Endodermal cell (in vitro differentiated cells): Measurements from ENCODE around the gene AJAP1. TPM values are rescaled to one million over a fixed set of nuclear protein-coding genes. Genes with fewer than 3 reads are reported as not detected.

ENCODE experiments used
- DNase-seq: peaks from one replicate; pipeline ENCODE4 v3.0.0-alpha.2; 2017
- H3K27ac ChIP-seq: 2 replicates; pipeline ENCODE4 v1.5.1; 2013; ENCODE audit warnings: mild to moderate bottlenecking, low read depth, low read length, moderate library complexity
- H3K27me3 ChIP-seq: 2 replicates; pipeline ENCODE4 v1.6.1; 2013; ENCODE audit warnings: mild to moderate bottlenecking, low read length, moderate library complexity; ENCODE audit not compliant: insufficient read depth, control insufficient read depth, poor library complexity, severe bottlenecking
- H3K36me3 ChIP-seq: 2 replicates; pipeline ENCODE4 v1.7.0; 2013; ENCODE audit warnings: mild to moderate bottlenecking, low read length, moderate library complexity; ENCODE audit not compliant: control insufficient read depth, insufficient read depth
- H3K4me1 ChIP-seq: one replicate; pipeline ENCODE4 v1.7.0; 2013; ENCODE audit warnings: low read length; ENCODE audit not compliant: control insufficient read depth, insufficient read depth
- H3K4me3 ChIP-seq: 2 replicates; pipeline ENCODE4 v1.5.1; 2013; ENCODE audit warnings: mild to moderate bottlenecking, low read length, moderate library complexity
- H3K9ac ChIP-seq: 2 replicates; pipeline ENCODE4 v1.6.1; 2013; ENCODE audit warnings: mild to moderate bottlenecking, low read length, moderate library complexity; ENCODE audit not compliant: poor library complexity, severe bottlenecking; ENCODE audit errors: extremely low read depth
- H3K9me3 ChIP-seq: 2 replicates; pipeline ENCODE4 v1.6.1; 2013; ENCODE audit warnings: mild to moderate bottlenecking, low read length, moderate library complexity; ENCODE audit not compliant: control insufficient read depth
- H3K27ac Mint-ChIP-seq: 2 replicates; pipeline ENCODE4 v1.8.0; 2020; ENCODE audit warnings: mixed read lengths
- H3K27me3 Mint-ChIP-seq: 2 replicates; pipeline ENCODE4 v1.8.0; 2021; ENCODE audit warnings: mild to moderate bottlenecking, mixed read lengths; ENCODE audit not compliant: insufficient read depth
- H3K36me3 Mint-ChIP-seq: 2 replicates; pipeline ENCODE4 v1.8.0; 2020; ENCODE audit warnings: low read depth, mixed read lengths
- H3K4me1 Mint-ChIP-seq: 2 replicates; pipeline ENCODE4 v1.8.0; 2020; ENCODE audit warnings: mixed read lengths
- H3K4me3 Mint-ChIP-seq: 2 replicates; pipeline ENCODE4 v1.8.0; 2020; ENCODE audit warnings: mild to moderate bottlenecking, moderate library complexity, mixed read lengths
- H3K9me3 Mint-ChIP-seq: 2 replicates; pipeline ENCODE4 v1.8.0; 2020; ENCODE audit warnings: mild to moderate bottlenecking, mixed read lengths
- CTCF ChIP-seq: fragments of 200-600 bp; sonication (generic); conservative IDR thresholded peaks from 2 replicates; pipeline ENCODE4 v1.5.0; 2021; ENCODE audit warnings: antibody characterized with exemption, mild to moderate bottlenecking
- WGBS, 2 experiments: methylation state at CpG; one replicate each; pipeline versions ENCODE4 v1.1.5 to v1.1.7; 2013; ENCODE audit warnings: missing lambda C conversion rate in 2 of 2, mixed read lengths in 1 of 2; ENCODE audit not compliant: insufficient coverage in 1 of 2, insufficient read length in 1 of 2; 5-methylcytosine and 5-hydroxymethylcytosine counted together
- total RNA-seq, 2 donors: library from RNA; stranded (reverse); fragmentation: NEBNext Ultra II Directional in 1 of 2; extraction: Animal tissue kit (Norgen Biotek cat#: 25700) in 1 of 2; gene quantifications; 2 replicates in 1 of 2; 3 replicates in 1 of 2; pipeline ENCODE4 v1.2.1, GENCODE V29; 2021

The AJAP1 gene
- total RNA-seq, 2 donors from 2014 or later: 19.4 to 22.1 TPM

GRCh38 chr1:4801192-4801924 lies 146.9 kb downstream of the AJAP1 start:
- WGBS, 2 experiments: 89 to 90% methylated on average over 13 to 14 of the region's 14 CpGs
- no peak for DNase-seq

GRCh38 chr1:4802024-4802423 lies 147.6 kb downstream of the AJAP1 start:
- Histone ChIP-seq H3K9me3 (peaks cover 25% of the 10 kb centered on the region), H3K9ac (no peak overlapping the region), H3K36me3 (no peaks in the 10 kb centered on the region), H3K4me3 (peak overlapping the region; percentile 46), H3K4me1 (peaks cover 21% of the 10 kb centered on the region), H3K27ac (no peak overlapping the region), H3K27me3 (peaks cover 24% of the 10 kb centered on the region)
- WGBS, 2 experiments: 91 to 96% methylated on average over 4 to 6 of the region's 6 CpGs
- Mint-ChIP-seq H3K9me3 (peaks cover 50% of the 10 kb centered on the region), H3K27me3 (peaks cover 56% of the 10 kb centered on the region), H3K4me3 (no peak overlapping the region), H3K27ac (no peak overlapping the region), H3K36me3 (no peaks in the 10 kb centered on the region), H3K4me1 (peaks cover 35% of the 10 kb centered on the region)
- DNase-seq: no peak
- no peak for TF ChIP-seq CTCF

More at GRCh38 chr1:4801192-4801924, 146.9 kb downstream of the AJAP1 start:
- peaks cover 50% of the 10 kb centered on the region for H3K9me3 Mint-ChIP-seq
- peaks cover 60% of the 10 kb centered on the region for H3K27me3 Mint-ChIP-seq
- Histone ChIP-seq H3K4me1 (peaks cover 19% of the 10 kb centered on the region), H3K27me3 (peaks cover 24% of the 10 kb centered on the region), H3K27ac (no peak overlapping the region), H3K9me3 (peaks cover 26% of the 10 kb centered on the region), H3K9ac (no peak overlapping the region), H3K4me3 (peak overlapping the region; percentile 46), H3K36me3 (no peaks in the 10 kb centered on the region)
- TF ChIP-seq CTCF: no peak
- no peak overlapping the region for H3K27ac Mint-ChIP-seq
- peaks cover 31% of the 10 kb centered on the region for H3K4me1 Mint-ChIP-seq
- H3K4me3 Mint-ChIP-seq: no peak overlapping the region
- no peaks in the 10 kb centered on the region for H3K36me3 Mint-ChIP-seq

- Histone ChIP-seq H3K4me1 (peaks cover 21% of the 10 kb centered on the region), H3K4me3 (no peak overlapping the region), H3K27me3 (peaks cover 24% of the 10 kb centered on the region), H3K36me3 (no peaks in the 10 kb centered on the region), H3K27ac (no peak overlapping the region), H3K9me3 (peaks cover 38% of the 10 kb centered on the region), H3K9ac (no peak overlapping the region)
- no peak overlapping the region for H3K27ac Mint-ChIP-seq
- DNase-seq: peak; percentile 63
- peaks cover 50% of the 10 kb centered on the region for H3K9me3 Mint-ChIP-seq
- H3K36me3 Mint-ChIP-seq: peaks cover 6% of the 10 kb centered on the region
- no peak for TF ChIP-seq CTCF
- peaks cover 46% of the 10 kb centered on the region for H3K27me3 Mint-ChIP-seq
- H3K4me3 Mint-ChIP-seq: no peak overlapping the region
- peaks cover 35% of the 10 kb centered on the region for H3K4me1 Mint-ChIP-seq
Measured at GRCh38 chr1:4803335-4803734, 148.9 kb downstream of the AJAP1 start.
